WTC11 (cell line): ENCODE results near the gene ACOXL.

Experiments
- FOXP1 ChIP-seq: sonication (generic); formaldehyde crosslinking; IDR thresholded peaks from 2 replicates; pipeline ENCODE4 v1.8.0; 2022; ENCODE audit warnings: missing genetic modification reagents, mild to moderate bottlenecking, moderate library complexity, borderline replicate concordance
- JUN ChIP-seq: sonication (generic); formaldehyde crosslinking; IDR thresholded peaks from 2 replicates; pipeline ENCODE4 v1.8.0; 2023; ENCODE audit warnings: mild to moderate bottlenecking, missing genetic modification reagents
- RELA ChIP-seq: sonication (generic); formaldehyde crosslinking; IDR thresholded peaks from 2 replicates; pipeline ENCODE4 v1.8.1; 2022; ENCODE audit warnings: missing genetic modification reagents, mild to moderate bottlenecking, borderline replicate concordance
- TF ChIP-seq, protein P1 (sequence below): fragments of 200-600 bp; IDR thresholded peaks from 2 replicates; pipeline ENCODE4 v1.8.0; 2022; ENCODE audit warnings: antibody characterized with exemption
- TF ChIP-seq, protein P2 (sequence below): sonication (generic); formaldehyde crosslinking; IDR thresholded peaks from 2 replicates; pipeline ENCODE4 v1.8.1; 2023; ENCODE audit warnings: mild to moderate bottlenecking, missing genetic modification reagents, moderate library complexity

DNA sequence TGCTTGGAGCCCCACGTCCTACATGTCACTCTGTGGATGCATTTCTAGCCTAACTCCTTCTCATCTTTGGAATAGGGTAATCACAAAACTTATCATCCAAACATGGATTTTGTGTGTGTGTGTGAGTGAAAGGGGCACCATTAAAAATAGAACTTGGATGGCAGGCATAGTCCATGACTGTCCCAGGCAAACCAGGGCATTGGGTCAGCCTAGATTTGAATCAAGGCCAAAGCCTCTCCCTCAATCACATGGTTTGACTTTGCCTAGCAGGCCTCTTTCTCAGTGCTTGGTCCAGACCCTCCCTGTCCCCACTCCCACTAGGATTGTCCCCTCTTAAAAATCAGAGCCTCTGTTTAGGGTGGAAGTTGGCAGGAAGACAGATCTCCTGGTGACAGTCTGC is 320.9 kb downstream of the ACOXL start:
- TF ChIP-seq, protein P1, sequence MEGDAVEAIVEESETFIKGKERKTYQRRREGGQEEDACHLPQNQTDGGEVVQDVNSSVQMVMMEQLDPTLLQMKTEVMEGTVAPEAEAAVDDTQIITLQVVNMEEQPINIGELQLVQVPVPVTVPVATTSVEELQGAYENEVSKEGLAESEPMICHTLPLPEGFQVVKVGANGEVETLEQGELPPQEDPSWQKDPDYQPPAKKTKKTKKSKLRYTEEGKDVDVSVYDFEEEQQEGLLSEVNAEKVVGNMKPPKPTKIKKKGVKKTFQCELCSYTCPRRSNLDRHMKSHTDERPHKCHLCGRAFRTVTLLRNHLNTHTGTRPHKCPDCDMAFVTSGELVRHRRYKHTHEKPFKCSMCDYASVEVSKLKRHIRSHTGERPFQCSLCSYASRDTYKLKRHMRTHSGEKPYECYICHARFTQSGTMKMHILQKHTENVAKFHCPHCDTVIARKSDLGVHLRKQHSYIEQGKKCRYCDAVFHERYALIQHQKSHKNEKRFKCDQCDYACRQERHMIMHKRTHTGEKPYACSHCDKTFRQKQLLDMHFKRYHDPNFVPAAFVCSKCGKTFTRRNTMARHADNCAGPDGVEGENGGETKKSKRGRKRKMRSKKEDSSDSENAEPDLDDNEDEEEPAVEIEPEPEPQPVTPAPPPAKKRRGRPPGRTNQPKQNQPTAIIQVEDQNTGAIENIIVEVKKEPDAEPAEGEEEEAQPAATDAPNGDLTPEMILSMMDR = no peak
- TF ChIP-seq, protein P2, sequence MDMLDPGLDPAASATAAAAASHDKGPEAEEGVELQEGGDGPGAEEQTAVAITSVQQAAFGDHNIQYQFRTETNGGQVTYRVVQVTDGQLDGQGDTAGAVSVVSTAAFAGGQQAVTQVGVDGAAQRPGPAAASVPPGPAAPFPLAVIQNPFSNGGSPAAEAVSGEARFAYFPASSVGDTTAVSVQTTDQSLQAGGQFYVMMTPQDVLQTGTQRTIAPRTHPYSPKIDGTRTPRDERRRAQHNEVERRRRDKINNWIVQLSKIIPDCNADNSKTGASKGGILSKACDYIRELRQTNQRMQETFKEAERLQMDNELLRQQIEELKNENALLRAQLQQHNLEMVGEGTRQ (CRISPR knock-in tag) = no peak
- no peak for TF ChIP-seq FOXP1 (CRISPR knock-in tag)
- TF ChIP-seq RELA = no peak
- no peak for TF ChIP-seq JUN (CRISPR knock-in tag)
